Suppressor macrophage treated with lipopolysaccharide for 1 hour (primary cell): Measurements from ENCODE around the gene GPHN.
"Not testable (repeated sequence)": the region's sequence is repeated elsewhere in the genome, so short reads cannot be mapped to it uniquely, and the experiment has no call there.

Source experiments
- DNase-seq, 3 donors: peaks; one replicate each; pipeline ENCODE4 v3.0.0-alpha.2; 2020 to 2022

Gene GPHN

DNA sequence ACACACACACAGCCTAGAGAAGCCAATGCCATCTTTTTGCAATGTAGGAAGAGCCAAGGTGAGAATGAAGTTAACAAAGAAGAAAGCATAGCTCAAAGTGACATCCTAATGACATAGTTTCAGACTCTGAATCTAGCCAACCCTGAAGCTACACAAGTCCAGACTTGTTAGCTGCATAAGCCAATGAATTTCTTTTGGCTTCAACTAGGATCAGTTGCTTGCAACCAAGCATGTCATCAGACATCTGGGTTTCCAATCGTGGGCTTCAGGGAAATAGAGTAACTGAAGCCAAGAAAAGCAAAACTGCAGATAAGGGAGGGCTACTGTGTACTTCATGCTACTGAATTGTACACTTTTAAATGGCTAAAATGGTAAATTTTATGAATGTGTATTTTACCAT lies 4.4 kb upstream of the GPHN start:
- peak in 1 of 3 donors; percentile 1 for DNase-seq

DNA sequence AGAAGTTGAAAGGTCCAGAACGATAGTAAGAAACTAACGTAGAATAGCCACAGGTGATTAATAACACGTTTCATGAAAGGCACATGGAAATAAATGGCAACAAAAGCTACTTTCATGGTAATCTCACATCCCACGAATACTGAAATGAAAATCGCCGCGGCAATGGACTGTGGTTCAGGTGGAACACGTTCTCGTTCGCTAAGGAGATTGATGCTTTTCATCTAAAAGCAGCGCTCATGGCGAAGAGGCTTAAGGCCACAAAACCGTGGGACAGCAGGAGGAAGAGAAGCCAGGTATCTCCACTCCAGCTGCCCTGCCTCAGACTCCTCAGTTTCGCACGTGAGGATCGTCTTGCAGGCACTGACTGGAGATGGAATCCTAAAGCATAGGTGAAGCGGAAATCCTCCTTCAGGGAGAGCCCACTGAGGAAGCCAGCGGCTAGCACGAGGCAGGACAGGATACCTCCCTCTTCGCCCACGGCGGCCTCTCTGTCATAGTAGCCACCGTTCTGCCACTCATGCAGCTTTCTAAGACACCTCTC lies 696 bp upstream of the GPHN start:
- no peak for DNase-seq

DNA sequence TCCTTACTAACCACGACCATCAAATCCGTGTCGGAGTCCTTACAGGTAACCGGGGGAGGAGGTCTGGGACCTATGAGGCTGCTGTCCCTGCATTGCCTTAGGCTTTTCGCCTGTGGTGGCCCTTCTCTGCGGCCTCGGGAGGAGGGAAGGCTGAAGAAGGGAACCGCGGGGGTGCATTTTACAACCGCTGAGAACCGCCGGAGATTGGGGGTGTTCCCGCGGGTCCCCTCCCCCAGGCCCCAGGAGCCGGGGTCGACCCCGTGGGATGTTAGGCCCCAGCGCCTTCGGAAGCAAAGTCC lies 549 bp downstream of the GPHN start:
- DNase-seq = no peak

DNA sequence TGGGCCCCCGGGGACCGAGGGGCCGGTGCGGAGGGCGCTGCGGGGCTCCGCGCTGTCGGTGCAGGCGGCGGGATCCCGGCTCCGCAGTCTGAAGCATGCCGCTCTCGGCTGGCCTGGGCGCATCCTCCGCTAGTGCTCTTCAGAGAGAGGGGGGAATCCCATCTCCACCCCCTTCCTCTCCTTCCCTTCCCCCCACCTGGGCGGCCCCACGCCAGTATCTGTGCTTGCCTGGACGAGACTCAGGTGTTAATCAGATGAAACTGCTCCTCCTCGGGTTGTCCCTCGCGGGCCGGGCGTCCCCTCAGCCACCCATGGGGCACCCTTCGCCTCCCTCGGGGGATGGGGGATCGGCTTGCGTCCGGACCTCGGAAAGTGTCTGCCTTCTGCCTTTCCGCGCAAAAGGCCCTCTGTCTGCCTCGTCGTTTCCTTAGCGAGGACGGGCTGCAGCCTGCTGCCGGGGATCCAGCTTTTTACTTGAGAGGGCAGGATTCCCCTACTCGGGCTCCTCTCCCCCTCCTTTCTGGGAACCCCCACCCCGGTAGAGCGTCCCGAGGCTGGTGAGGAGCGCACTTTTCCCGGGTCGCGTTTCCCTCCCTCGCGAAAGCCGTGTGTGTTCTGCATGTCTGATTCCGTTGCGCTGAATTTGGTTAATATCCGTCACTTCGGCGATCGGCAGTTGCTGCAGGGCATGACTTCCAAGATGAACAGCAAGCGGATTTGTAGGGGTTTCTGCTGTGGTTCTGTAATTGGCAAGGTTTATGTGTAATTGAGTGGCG lies 1.1 kb downstream of the GPHN start:
- peak; percentile 29 to 61 (median 33) for DNase-seq

DNA sequence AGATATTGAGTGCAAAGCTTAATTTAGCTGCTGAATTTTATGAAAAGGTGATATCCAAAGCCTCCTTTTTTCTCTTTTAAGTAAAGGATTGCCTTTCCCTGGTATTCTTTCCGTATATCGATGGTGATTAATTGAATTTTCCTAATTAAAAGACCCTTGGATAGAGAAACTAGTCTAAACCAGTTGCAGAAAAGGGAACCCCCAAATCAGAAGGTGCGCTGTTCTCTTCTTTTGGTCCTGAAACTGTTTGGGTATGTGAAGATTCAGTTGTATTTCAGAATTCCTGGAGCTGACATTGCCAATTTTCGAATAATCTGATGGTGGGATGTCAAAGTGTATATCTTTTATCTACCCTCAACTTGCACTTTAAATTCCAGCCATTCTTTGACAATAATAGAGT lies 1.9 kb downstream of the GPHN start:
- peak in 1 of 3 donors; percentile 10 for DNase-seq

DNA sequence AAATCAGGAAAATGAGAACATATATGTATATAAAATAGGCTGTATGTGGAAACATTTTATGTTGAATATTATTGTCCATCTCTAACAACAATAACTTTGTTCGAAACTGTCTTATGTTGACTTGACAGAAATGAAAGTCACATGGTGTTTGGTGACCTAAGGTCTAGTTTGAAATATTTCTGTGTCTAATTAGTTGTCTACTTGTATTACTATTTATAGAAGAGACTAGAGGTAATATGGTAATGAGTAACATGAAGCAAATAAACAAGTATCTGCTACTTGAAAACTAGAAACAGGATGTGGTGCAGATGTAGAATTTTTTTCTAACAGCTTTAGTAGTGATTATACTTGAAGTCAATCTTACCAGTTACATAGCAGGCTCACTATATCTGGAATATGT lies 3.9 kb downstream of the GPHN start:
- DNase-seq = no peak

DNA sequence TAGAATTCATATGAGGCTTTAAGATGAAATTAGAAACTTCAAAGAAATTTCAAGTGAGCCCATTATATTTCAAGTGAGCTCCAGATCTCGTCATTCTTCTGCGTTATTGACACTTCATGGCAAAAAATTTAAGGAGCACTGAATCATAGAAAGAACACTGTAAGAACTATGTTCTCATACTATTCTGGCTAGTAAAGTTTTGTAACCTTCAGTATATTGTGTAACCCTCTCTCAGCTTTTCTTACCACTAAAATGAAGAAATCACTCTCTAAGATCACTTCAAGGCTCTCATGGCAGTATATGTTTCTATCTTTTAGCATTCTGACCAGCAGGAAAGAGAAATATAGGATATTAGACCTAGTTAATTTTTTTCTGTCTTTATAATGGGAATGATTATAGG lies 6.3 kb downstream of the GPHN start:
- peak; percentile 41 to 80 (median 77) for DNase-seq

DNA sequence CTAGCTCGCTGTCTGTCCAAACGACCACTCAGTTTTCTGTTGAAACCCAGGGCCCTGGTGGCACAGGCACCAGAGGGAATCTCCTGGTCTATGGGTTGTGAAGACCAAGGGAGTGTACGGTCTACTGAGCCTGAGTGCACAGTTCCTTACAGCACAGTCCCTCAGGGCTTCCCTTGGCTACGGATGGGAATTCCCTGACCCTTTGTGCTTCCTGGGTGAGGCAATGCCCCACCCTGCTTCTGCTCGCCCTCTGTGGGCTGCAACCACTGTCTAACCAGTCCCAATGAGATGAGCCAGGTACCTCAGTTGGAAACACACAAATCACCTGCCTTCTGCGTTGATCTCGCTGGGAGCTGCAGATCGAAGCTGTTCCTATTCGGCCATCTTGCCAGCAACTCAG lies 22.6 kb downstream of the GPHN start:
- peak in 2 of 3 donors; percentile 10 to 25 for DNase-seq

DNA sequence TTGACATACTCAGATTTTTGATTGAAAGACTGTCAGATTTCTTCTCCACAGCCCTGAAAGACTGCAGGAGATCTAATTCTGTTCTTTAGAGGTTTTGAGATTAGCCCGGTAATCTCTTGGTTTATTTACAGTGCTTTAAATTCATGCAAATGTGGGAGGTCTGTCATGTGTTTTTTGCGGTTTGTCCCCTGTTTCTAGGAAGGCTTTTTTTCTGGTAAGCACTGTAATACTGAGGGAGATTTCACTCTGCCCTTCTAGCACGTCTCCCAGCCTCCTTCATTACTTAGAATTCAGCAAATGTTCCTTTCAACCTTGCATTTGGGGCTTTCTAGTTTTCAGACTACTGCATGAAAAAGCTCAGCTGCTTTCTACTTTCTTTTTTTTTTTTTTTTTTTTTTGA lies 31.1 kb downstream of the GPHN start:
- DNase-seq = no peak

DNA sequence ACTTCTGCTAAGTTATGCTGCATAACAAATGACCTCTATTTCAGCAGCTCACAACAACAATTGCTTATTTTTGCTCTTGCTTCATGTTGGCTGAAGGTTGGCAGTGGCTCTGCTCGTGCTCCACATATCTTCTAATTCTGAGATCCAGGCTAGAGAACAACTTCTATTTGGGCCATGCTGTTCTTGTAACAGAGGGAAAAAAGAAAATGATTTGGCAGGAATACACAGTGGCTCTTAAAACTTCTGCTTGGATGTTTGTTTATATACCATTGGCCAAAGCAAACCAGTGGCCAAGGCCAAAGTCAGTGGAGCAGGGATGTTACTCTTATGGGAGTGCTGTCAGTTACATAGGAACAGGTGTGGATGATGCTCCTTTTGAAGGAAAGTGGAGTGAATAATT lies 32.1 kb downstream of the GPHN start:
- DNase-seq = no peak

DNA sequence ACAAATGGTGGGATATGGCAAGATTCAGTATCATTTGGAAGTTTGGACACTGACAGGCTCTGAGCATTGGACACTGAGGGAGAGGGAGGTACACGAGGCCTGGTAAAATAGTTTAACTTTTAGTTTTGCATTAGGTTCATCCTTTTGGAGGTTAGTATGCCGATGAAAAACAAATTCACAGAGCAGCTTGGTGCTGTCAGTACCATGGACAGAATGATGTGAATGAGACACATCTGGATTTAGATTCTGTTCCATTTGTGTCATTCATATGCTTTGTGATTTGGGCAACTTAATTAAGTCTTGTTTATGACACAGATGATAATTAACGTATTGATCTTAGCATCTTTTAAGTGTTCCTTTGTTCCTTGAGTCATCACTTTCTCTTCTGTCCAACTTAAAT lies 33.7 kb downstream of the GPHN start:
- no peak for DNase-seq

DNA sequence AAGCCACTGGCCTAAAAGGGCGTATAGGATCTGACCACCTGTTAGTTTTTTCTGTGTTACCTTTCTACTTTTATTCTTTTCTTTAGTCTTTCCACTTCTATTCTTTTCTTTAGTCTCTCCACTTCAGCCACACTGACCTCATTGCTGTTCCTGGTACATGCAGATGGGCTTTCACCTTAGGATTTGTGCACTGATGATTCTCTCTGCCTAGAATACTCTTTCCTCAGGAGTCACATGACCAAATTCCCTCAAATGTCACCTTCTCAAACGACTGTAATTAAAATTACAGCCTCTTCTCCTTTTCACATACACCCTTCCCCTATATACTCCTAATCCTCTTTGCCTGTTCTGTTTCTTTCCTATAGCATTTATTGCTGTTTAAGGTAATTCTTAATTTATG lies 36.0 kb downstream of the GPHN start:
- no peak for DNase-seq

DNA sequence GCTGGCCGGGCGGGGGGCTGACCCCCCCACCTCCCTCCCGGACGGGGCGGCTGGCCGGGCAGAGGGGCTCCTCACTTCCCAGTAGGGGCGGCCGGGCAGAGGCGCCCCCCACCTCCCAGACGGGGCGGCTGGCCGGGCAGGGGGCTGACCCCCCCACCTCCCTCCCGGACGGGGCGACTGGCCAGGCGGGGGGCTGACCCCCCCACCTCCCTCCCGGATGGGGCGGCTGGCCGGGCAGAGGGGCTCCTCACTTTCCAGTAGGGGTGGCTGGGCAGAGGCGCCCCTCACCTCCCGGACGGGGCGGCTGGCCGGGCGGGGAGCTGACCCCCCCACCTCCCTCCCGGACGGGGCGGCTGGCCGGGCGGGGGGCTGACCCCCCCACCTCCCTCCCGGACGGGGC lies 37.2 kb downstream of the GPHN start:
- DNase-seq = not testable (repeated sequence)

DNA sequence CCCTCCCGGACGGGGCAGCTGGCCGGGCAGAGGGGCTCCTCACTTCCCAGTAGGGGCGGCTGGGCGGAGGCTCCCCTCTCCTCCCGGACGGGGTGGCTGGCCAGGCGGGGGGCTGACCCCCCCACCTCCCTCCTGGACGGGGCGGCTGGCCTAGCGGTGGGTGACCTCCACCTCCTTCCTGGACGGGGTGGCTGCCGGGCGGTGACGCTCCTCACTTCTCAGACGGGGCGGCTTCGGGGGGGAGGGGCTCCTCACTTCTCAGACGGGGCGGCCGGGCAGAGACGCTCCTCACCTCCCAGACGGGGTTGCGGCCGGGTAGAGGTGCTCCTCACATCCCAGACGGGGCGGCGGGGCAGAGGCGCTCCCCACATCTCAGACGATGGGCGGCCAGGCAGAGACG lies 37.8 kb downstream of the GPHN start:
- not testable (repeated sequence) for DNase-seq

DNA sequence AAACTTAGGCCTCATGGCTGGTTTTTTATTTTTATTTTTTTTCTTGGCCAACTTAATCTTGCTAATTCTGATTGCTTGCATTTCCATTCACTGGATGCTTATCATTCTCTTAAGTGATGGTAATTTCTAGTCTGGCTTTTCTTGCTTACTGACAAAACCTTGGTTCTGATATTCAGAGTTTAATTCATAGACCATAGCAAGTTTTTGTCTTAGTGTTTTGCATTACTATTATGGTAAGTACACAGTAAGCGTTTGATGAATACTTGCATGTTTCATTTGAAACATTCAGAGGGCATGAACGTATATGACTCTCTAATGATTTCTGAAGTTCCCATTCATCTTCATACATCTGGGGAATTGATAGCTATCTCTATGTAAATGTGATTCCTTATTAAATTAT lies 55.8 kb downstream of the GPHN start:
- no peak for DNase-seq

DNA sequence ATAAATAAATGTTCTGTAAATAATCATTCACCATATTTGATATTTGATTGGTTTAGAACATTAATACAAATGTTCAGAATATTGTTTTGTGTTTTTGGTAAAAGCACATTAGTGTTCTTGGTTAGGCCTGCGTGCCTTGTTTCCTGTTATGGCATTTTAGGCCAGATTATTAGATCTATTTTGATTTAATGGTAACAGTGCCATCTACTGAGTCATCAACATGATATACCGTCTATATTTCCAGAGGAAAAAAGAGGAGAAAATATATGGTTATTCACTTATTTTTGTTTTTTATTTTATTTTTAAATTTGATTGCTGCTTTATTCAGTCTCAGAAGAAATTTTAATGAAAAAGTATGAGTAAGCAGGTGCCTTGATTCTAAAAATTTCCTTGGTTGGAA lies 60.3 kb downstream of the GPHN start:
- no peak for DNase-seq

DNA sequence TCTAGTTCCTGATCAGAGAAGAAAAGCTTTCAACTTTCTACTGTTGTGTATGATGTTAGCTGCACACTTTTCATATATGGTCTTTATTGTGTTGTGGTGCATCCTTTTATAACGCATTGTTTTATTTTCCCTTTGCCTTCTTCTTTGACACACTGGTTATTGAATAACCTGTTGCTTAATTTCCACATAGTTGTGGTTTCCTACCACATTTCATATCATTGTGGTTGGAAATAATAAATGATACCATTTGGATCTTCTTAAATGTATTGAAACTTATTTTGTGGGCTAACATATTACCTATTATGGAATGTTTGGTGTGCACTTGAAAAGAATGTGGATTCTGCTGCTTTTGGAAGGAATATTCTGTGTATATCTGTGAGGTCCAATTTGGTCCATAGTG lies 64.9 kb downstream of the GPHN start:
- no peak for DNase-seq

DNA sequence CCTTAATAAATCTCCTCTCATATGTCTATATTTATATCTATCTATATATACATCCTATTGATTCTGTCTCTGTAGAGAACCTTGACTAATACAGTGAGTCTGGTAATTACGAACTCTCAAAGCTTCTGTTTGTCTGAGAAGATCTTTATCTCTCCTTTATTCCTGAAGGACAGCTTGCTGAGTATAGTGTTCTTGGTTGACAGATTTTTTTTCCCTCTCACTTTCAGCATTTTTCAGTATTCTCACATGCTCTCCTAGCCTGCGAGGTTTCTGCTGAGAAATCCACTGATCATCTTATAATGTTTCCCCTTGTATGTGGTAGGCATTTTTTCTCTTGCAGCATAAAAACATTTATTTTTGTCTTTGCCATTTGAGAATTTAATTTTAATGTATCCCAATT lies 67.1 kb downstream of the GPHN start:
- DNase-seq = no peak

DNA sequence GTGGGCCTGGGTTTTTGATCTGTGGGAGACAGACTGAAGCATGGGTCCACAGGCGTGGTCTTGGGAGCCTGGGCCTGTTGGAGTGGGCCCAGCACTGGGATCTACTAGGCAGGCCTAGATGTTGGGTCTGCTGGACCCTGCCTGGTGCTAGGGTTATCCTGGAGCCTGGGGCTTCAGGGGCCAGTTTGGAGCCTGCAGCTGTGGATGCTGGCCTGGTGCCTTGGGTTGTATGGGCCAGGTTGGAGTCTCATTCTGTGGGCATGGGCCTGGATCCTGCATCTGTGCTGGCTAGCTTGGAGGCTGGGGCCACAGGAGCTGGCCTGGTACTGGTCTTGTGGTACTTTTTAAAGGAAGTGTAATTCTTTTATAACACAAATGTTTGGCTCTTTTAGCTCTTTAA lies 68.0 kb downstream of the GPHN start:
- no peak for DNase-seq

DNA sequence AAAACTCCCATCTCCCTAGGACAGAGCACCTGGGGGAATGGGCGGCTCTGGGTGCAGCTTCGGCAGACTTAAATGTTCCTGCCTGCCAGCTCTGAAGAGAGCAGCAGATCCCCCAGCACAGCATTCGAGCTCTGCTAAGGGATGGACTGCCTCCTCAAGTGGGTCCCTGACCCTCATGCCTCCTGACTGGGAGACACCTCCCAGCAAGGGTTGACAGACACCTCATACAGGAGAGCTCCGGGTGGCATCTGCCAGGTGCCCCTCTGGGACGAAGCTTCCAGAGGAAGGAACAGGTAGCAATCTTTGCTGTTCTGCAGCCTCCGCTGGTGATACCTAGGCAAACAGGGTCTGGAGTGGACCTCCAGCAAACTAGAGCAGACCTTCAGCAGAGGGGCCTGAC lies 79.8 kb downstream of the GPHN start:
- DNase-seq = not testable (repeated sequence)

DNA sequence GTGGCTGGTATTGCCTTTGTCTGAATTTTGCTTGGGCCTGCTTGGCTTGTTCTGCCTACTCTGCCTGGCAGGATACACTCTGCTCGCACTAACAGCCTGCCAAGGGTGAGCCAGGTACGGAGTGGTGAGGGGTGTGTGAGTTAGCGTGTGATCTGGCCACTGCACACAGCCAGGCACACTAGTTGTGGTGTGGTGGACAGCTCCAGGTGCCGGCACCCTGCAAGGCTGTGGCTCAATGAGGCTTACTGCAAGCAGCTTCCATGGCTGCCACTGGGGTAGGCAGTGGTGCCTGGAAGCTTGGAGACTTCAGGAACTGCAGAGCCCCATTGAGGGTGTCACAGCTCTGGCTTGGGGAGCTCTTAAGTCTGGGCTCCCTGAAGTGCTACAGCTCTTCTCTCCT lies 87.4 kb downstream of the GPHN start:
- DNase-seq = no peak

DNA sequence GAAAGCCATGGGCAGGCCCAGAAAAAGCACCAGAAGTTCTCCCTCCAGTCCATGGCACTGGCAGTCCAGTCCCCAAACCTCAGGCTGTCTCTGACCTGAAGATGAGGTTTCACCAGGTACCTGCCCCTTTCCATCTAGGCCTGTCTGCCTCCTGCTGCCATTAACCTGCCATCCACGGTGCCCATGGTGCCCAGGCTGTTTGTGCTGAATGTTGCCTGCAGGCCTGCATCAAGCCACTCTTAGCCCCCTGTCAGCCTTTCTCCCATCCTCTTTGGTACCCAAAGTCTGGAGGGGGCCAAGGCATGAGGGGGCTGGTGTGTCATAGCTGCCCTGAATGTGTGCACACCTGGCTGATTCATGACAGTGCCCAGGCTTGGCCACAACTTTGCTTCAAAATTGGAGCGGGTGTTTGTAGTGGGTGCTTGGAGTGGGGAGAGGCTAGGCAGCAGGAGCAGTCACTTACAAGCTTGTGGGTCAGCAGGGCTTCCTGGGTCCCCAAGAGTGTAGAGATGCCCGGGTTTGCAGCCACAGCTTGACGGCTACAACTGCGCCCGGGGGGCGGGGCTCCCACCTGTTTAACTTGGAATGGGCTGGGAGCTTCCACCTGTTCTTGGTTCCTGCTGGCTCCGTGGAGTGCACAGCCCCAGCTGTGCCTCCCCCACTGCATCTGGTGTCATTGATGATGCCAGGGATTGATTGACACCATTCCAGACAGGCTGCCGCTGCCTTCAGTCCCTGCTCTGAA lies 88.5 kb downstream of the GPHN start:
- DNase-seq = no peak

DNA sequence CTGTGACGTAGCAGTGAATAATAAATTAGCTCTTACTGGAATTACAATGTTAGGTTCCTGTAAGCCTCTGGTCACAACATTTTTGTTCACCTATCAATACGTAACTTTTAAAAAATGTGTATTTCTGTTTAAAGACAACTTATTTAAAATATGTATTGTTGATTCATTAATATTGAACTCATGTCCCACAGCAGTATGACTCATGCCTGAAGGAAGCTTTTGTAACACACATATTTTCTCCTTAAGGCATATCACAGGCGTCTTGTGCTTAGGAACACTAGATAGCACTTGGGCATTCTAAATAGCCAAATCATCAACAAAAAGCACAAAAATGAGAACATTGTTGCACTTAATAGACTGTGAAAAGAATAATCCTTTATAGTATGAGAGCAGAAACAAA lies 92.5 kb downstream of the GPHN start:
- DNase-seq = no peak

DNA sequence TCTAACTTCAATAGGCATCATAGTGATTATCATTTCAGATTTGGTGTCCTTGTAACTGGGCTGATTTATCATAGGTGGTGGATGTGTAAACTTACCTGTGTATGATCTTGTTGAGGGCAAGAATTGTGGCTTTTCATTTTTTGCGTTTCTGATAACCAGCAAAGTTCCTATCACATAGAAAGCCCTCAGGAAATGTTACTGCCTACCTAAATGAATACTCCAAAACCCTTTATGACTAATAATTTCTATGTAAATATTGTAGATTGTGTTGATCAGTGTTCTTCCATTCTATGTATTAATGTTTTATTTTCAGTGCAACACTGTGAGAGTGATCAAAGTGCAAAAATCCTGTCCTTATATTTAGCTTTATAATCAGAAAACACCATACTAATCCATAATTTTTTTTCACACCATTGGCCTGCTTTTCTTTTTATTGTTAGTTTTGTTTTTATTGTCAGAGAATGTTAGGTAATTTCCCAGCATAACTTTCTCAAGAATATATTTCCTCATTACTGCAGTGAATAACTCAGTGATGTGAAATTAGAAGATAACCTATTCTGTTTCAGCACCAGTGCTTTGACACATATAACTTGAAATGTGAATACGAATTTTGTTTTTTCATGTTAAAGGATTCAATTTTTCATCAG lies 94.1 kb downstream of the GPHN start:
- DNase-seq = no peak
